SH-SY5Y (cell line): ENCODE measurements around the gene GATM.

Experiments
- GATA2 ChIP-seq: IDR thresholded peaks from 2 replicates; pipeline ENCODE4 v1.6.1; 2011; ENCODE audit warnings: mild to moderate bottlenecking, low read depth, low read length
- GATA3 ChIP-seq: IDR thresholded peaks from 2 replicates; pipeline ENCODE4 v1.6.1; 2011; ENCODE audit warnings: low read depth, mild to moderate bottlenecking, low read length, moderate library complexity

DNA sequence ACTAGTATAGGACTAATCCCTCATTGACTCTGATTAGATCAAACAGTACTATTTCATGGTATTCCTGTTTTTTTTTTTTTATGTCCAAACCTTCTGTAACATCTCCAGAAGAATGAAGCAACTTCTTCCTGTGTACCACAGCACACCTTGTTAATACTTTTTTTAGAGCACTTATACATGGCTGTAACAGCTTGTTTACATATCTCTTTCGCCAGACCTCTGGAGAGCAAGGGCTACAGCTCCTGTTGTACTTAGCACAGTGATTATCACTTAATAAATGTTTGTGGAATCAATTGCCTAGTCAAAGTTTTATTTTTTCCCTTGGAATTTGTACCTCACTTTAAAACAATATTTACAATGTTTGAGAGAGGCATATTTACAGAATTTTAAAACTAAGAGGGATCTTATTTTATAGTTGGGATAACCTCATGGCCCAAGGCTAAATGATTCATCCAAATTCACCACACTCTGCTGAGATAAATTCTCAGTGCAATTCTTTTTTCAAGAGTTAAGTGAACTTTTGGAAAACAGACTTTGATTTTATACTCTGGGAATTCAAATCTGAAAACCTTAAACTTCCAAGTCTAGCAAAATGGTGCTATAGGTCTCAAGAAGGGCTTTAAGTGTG lies 9.2 kb upstream of the GATM start:
- TF ChIP-seq GATA2 (no peak), GATA3 (no peak)
